Mucosa of rectum (tissue), 2 donors: ENCODE data around the gene OXSR1.
"Not testable (repeated sequence)": the region's sequence is repeated elsewhere in the genome, so short reads cannot be mapped to it uniquely, and the experiment has no call there.

ENCODE experiments used
- H3K27ac ChIP-seq, 2 donors: one replicate each; pipeline ENCODE4 v1.7.0; 2013; ENCODE audit warnings: inconsistent platforms in 2 of 2, low read depth in 2 of 2, low read length in 2 of 2
- H3K27me3 ChIP-seq, 2 donors: one replicate each; pipeline ENCODE4 v1.7.0; 2013; ENCODE audit warnings: low read length in 2 of 2; ENCODE audit not compliant: control insufficient read depth in 2 of 2, insufficient read depth in 2 of 2
- H3K36me3 ChIP-seq, 2 donors: one replicate each; pipeline ENCODE4 v1.7.0; 2013; ENCODE audit warnings: low read length in 2 of 2; ENCODE audit not compliant: control insufficient read depth in 2 of 2, insufficient read depth in 2 of 2
- H3K4me1 ChIP-seq, 2 donors: one replicate each; pipeline ENCODE4 v1.7.0; 2013; ENCODE audit warnings: low read length in 2 of 2, mild to moderate bottlenecking in 1 of 2; ENCODE audit not compliant: control insufficient read depth in 2 of 2, insufficient read depth in 2 of 2
- H3K4me3 ChIP-seq, 2 donors: one replicate each; pipeline ENCODE4 v1.7.0; 2013; ENCODE audit warnings: low read length in 2 of 2
- H3K9ac ChIP-seq, 2 donors: one replicate each; pipeline ENCODE4 v1.7.0; 2013; ENCODE audit warnings: low read length in 2 of 2, low read depth in 1 of 2, mild to moderate bottlenecking in 1 of 2
- H3K9me3 ChIP-seq, 2 donors: one replicate each; pipeline ENCODE4 v1.7.0; 2013; ENCODE audit warnings: low read length in 2 of 2; ENCODE audit not compliant: control insufficient read depth in 2 of 2
- donor health status: healthy.
- donor health status: Normal muscosa, but diverticular disease.

Gene OXSR1

DNA sequence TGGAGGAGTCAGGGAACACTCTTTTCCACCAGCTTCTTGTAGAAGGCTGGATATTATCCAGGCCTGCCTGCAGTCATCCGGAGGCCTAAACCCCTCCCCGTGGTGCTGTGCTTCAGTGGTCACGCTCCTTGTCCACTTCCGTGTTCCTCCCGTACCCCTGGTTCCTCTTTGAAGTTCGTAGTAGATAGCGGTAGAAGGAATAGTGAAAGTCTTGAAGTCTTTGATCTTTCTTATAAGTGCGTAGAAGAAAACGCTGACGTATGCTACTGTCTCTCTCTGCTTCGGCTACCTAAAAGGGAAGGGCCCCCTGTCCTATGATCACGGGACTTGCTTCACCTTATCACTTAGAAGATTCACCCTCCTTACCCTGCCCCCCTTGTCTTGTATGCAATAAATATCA lies 37.6 kb downstream of the OXSR1 start:
- not testable (repeated sequence) for H3K9ac ChIP-seq, H3K4me3 ChIP-seq, H3K27me3 ChIP-seq, H3K27ac ChIP-seq, H3K4me1 ChIP-seq, H3K9me3 ChIP-seq
- H3K36me3 ChIP-seq: peaks cover 16 to 25% of the 10 kb centered on the region in 2 donors

DNA sequence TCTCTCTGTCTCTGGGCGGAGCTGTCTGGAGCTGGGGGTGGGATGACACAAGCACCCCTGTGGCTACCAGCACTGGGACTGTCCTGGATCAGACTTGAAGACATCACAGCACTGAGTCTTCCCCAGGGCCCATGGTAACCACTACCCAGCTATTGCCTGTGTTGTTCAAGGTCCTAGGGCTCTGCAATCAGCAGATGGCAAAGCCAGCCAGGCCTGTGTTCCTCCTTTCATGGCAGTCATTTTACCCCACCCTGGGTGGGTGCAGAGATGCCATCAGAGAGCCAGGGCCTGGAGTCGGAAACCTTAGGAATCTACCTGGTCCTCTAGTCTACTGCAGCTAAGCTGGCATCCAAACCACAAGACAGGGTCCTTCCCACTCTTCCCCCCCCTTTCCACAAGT lies 38.4 kb downstream of the OXSR1 start:
- Histone ChIP-seq H3K36me3 (peaks cover 14 to 23% of the 10 kb centered on the region in 2 donors), H3K27me3 (no peaks in the 10 kb centered on the region), H3K9ac (no peak overlapping the region), H3K4me3 (no peak overlapping the region), H3K4me1 (no peaks in the 10 kb centered on the region), H3K27ac (no peak overlapping the region), H3K9me3 (no peaks in the 10 kb centered on the region)

DNA sequence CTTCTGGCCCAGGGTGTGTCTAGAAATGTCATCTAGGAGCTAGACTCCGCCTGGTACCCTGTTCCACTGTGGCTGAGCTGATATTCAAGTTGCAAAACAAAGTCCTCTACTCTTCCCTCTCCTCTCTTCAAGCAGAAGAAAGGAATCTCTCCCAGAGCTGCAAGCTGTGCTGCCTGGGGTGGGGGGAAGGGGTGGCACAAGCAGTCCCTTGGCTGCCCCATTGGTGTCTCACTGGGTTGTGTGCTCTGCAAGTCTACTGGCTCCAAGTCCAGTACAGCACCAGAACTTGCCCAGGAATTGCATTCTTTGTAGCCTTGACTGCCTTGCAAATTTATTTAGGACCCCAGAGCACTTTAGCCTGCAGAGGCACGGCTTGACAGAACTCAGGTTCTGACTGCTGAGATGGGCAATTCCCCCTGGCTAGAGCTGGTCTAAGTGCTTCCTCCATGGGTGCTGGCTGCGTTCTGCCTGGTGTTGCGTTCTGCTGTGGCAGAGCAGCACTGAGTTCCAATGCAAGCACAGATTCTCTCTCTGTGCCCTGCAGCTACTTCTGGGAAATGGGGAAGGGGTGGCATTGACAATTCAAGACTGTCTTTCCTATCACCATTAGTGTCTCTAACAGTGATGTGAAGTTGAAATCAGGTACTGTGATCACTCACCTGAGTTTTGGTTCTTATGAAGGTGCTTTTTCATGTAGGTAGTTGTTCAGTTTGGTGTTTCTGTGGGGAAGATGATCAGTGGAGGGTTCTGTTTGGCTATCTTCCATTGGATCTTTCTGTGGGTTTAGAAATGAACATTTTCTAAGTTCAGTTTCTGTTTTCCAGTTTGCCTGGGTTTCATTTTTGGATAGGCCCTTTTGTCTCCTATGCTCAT lies 39.5 kb downstream of the OXSR1 start:
- Histone ChIP-seq H3K4me3 (no peak overlapping the region), H3K4me1 (no peaks in the 10 kb centered on the region), H3K36me3 (peaks cover 7 to 14% of the 10 kb centered on the region in 2 donors), H3K27me3 (no peaks in the 10 kb centered on the region), H3K9me3 (no peaks in the 10 kb centered on the region), H3K27ac (no peak overlapping the region), H3K9ac (no peak overlapping the region)

DNA sequence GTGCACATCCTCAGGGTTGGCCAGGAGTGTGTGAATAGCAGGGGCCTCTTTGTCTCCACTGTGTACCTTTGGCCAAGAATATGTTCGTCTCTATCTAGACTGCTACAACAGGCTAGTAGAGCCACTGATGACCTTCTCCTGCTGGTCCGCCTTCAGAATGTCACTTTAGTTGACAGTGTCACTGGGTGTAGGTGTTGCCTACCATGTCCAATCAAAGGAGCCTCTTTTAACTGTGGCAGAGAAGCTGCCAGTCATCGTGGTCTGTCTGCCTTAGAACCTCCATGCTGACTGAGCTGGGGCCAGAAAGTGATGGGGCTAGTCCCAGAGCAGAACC lies 40.1 kb downstream of the OXSR1 start:
- no peak overlapping the region for H3K9ac ChIP-seq
- no peak overlapping the region for H3K27ac ChIP-seq
- H3K4me3 ChIP-seq: no peak overlapping the region
- H3K9me3 ChIP-seq: no peaks in the 10 kb centered on the region
- no peaks in the 10 kb centered on the region for H3K4me1 ChIP-seq
- H3K36me3 ChIP-seq: peaks cover 6 to 8% of the 10 kb centered on the region in 2 donors
- no peaks in the 10 kb centered on the region for H3K27me3 ChIP-seq

DNA sequence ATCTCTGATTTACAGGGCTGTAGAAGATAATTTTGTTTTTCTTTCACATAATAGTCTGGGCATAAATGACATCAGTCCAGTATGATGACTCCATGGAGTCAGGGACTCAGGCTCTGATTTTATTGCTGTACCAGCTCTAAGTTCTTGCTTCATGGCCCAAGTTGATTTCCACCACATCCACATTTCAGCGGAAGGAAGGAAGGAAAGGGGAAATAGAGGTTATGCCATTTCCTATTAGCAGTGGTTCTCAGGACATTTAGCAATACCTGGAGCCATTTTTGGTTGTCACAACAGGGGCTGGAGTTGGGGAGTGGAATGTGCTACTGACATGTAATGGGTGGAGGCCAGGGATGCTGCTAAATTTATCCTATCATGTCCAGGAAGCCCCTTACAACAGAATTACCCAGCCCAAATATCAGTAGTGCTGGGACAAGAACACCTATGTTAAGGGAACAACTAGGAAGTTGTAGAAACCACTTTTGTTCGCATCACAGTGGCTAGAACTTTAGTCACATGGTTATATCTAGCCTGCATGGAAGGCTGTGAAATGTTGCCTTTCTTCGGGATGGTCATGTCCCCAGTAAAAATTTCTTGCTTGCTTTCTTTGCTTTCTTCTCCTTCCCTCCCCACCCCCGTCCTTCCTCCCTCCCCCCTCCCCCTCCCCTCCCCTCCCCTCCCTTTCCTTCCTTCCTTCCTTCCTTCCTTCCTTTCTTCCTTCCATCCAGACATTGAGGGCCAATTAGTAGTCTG lies 42.1 kb downstream of the OXSR1 start:
- no peaks in the 10 kb centered on the region for H3K4me1 ChIP-seq
- H3K36me3 ChIP-seq: peaks cover 4 to 6% of the 10 kb centered on the region in 2 donors
- no peaks in the 10 kb centered on the region for H3K9me3 ChIP-seq
- no peak overlapping the region for H3K27ac ChIP-seq
- H3K27me3 ChIP-seq: no peaks in the 10 kb centered on the region
- H3K9ac ChIP-seq: no peak overlapping the region
- no peak overlapping the region for H3K4me3 ChIP-seq

DNA sequence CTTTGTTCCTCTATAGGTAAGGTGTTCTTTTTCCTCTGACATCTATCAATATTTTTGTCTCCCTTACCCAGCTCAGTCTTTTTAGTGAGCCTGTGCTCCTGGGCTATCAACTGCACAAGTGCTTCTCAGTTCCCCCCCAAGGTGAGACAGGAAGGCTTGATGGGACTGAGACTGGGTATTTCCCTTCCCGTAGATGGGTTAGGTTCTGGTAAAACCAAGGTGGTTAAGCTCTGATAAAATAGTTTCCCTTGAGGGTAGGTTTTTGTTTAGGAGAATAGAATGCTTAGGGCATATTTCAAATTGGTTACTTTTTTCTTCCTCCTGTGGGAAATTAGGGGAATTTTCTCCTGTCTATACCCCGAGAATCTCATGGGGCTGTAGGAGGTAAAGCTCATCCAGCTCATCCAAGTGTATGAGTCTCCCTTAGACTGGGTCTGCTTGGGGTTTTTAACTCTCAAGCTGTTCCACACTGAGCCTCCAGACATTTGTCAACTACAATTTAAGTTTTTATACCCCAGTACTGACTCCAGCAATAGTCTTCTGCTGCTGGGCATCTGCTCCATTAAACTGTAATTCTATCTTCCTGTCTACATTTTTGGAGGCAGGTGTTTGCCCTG lies 44.9 kb downstream of the OXSR1 start:
- Histone ChIP-seq H3K4me3 (no peak overlapping the region), H3K36me3 (no peaks in the 10 kb centered on the region), H3K4me1 (no peaks in the 10 kb centered on the region), H3K9me3 (no peaks in the 10 kb centered on the region), H3K27me3 (no peaks in the 10 kb centered on the region), H3K9ac (no peak overlapping the region), H3K27ac (no peak overlapping the region)

DNA sequence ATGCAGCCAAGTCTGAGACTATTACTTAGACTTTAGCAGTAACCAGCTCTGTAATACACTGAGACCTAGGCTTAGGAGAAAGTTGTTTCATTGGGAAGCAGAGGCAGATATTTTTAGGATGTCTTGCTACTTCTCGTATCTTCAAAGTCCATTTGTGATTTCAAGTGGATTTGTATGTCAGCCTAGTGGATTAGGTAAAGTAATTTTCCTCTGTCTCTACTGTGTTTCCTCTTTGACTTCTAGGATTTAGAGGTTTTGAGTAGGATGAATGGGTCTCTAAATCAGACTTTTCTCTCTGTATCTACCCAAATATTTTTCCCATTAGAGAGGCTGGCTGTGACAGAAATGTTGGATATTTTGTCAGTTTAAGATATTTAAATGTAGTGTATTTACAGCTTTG lies 46.8 kb downstream of the OXSR1 start:
- Histone ChIP-seq H3K27me3 (no peaks in the 10 kb centered on the region), H3K9me3 (no peaks in the 10 kb centered on the region), H3K27ac (no peak overlapping the region), H3K36me3 (peaks cover 4% of the 10 kb centered on the region in 2 donors), H3K9ac (no peak overlapping the region), H3K4me1 (no peaks in the 10 kb centered on the region), H3K4me3 (no peak overlapping the region)

DNA sequence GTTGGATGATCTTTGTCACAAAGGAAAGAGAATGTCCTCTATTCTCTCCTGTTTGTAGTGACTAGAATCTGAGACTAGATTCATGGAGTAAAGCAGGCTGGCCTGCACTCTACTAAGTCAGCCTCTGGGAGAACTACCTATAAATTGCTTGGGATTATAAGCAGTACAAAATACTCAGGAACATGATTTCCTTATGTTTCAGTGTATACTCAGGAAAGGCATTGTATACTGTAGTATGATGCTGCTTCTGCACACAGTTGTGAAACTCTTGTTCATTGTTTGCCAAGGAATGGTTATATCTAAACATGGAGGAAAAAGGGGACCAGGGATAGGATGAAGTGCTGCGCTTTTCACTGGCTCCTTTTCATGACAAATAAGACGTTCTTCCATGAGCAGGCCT lies 49.2 kb downstream of the OXSR1 start:
- no peak overlapping the region for H3K4me3 ChIP-seq
- H3K36me3 ChIP-seq: peaks cover 4% of the 10 kb centered on the region in 2 donors
- no peaks in the 10 kb centered on the region for H3K4me1 ChIP-seq
- H3K9me3 ChIP-seq: no peaks in the 10 kb centered on the region
- no peaks in the 10 kb centered on the region for H3K27me3 ChIP-seq
- H3K9ac ChIP-seq: no peak overlapping the region
- no peak overlapping the region for H3K27ac ChIP-seq

DNA sequence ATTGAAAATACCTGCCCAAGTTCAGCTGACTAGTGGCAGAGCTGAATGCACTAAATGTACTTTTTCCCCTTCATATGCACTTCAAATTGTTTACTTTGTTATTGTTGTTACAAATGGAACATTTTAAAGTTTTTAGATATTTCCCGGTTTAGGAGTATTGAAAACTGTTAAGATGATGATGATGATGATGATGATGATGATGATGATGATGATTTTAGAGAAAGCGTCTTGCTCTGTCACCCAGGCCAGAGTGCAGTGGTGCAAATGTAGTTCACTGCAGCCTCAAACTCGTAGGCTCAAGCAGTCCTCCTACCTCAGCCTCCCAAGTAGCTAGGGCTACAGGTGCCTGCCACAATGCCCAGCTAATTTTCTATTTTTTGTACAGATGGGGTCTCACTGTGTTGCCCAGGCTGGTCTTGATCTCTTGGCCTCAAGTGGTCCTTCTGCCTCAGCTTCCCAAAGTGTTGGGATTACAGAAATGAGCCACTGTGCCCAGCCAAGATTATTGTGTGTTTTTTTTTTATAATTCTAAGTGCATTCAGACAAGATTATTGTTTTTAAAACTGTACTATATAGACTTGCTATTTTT lies 54.4 kb downstream of the OXSR1 start:
- Histone ChIP-seq H3K9ac (no peak overlapping the region), H3K9me3 (no peaks in the 10 kb centered on the region), H3K4me3 (no peak overlapping the region), H3K27me3 (no peaks in the 10 kb centered on the region), H3K4me1 (no peaks in the 10 kb centered on the region), H3K36me3 (peaks cover 16 to 21% of the 10 kb centered on the region in 2 donors), H3K27ac (no peak overlapping the region)

DNA sequence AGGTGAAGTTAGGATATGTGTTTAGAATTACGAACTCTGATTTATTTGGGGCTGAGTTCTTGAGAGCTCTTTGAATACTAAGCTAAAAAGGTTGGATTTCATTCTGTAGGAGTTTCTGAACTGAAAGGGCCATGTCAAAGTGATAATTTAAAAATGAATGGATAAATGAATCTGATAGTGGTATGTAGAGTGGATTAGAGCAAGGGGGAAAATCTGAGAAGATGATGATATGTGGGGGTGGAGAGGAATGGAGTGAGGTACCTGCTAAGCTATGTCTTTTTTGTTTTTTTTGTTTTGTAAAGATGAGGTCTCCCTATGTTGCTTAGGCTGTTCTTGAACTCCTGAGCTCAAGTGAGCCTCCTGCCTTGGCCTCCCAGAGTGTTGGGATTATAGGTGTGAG lies 55.7 kb downstream of the OXSR1 start:
- Histone ChIP-seq H3K9me3 (no peaks in the 10 kb centered on the region), H3K27me3 (no peaks in the 10 kb centered on the region), H3K36me3 (peaks cover 16 to 27% of the 10 kb centered on the region in 2 donors), H3K9ac (no peak overlapping the region), H3K4me1 (no peaks in the 10 kb centered on the region), H3K4me3 (no peak overlapping the region), H3K27ac (no peak overlapping the region)
